HCT116 (cell line): ENCODE data around the gene BFSP2. TPM values are rescaled to one million over a fixed set of nuclear protein-coding genes. Genes with fewer than 3 reads are reported as not detected.

Source experiments
- ATAC-seq: fragments of 200-7000 bp; cut with Tn5 transposase; 2 replicates; pipeline ENCODE4 v1.9.1; 2020; ENCODE audit warnings: mild to moderate bottlenecking, moderate library complexity
- BruUV-seq: library from RNA; stranded (reverse); fragments of 400-500 nt; replicated peaks from 2 replicates; lab custom pipeline; 2021; lab: Mats Ljungman, UMichigan
- CTCF ChIA-PET: fragments of 300-600 bp; sonication (Branson Sonifier 250); formaldehyde crosslinking; loops from one replicate; lab custom pipeline; 2021; ENCODE audit warnings: antibody characterized with exemption; lab: Charles Lee
- POLR2A ChIA-PET: fragments of 300-600, 350-600 bp; sonication (Branson Sonifier 250); formaldehyde crosslinking; loops from one replicate; lab custom pipeline; 2021; ENCODE audit warnings: antibody characterized with exemption; lab: Charles Lee
- RAD21 ChIA-PET, 2 experiments: fragments of 300-600 bp; sonication (Branson Sonifier 250); formaldehyde crosslinking; loops; one replicate each; lab custom pipeline; 2023; ENCODE audit warnings: low total read pairs in 2 of 2; ENCODE audit not compliant: uncharacterized antibody in 2 of 2, unreplicated experiment in 2 of 2, low non-redundant PET in 1 of 2; lab: Charles Lee
- DNase-seq: peaks from one replicate; pipeline ENCODE4 v3.0.0-alpha.2; 2010; ENCODE audit warnings: low read depth, low spot score
- H2AFZ ChIP-seq: fragments of 200-600 bp; shearing (Covaris generic), sonication (generic); 2 replicates; pipeline ENCODE4 v1.6.1; 2017; ENCODE audit warnings: low read depth, mixed run types, mixed read lengths, antibody characterized with exemption, low read length; ENCODE audit not compliant: poor library complexity, severe bottlenecking
- H3K27ac ChIP-seq: 2 replicates; pipeline ENCODE4 v1.5.1; 2012; ENCODE audit warnings: low read depth, low read length
- H3K27me3 ChIP-seq: fragments of 200-600 bp; sonication (generic); 2 replicates; pipeline ENCODE4 v1.6.1; 2016; ENCODE audit warnings: mixed run types, low read length, mixed read lengths; ENCODE audit not compliant: insufficient read depth
- H3K36me3 ChIP-seq, 2 experiments: fragments of 200-500 bp in 1 of 2; fragments of 200-600 bp in 1 of 2; sonication (Bioruptor generic) in 1 of 2; sonication (generic) in 1 of 2; 2 replicates each; pipeline versions ENCODE4 v1.5.1 to v1.6.1; 2014 to 2016; ENCODE audit warnings: low read length in 2 of 2, inconsistent platforms in 1 of 2, mixed read lengths in 1 of 2, mixed run types in 1 of 2; ENCODE audit not compliant: insufficient read depth in 2 of 2, control insufficient read depth in 1 of 2
- H3K4me1 ChIP-seq, 2 experiments: fragments of 200-600 bp in 1 of 2; sonication (generic) in 1 of 2; 2 replicates each; pipeline versions ENCODE4 v1.5.1 to v1.6.1; 2012 to 2017; ENCODE audit warnings: low read length in 2 of 2, inconsistent platforms in 1 of 2, mild to moderate bottlenecking in 1 of 2, mixed read lengths in 1 of 2, mixed run types in 1 of 2, moderate library complexity in 1 of 2; ENCODE audit not compliant: insufficient read depth in 2 of 2, control insufficient read depth in 1 of 2
- H3K4me2 ChIP-seq: fragments of 200-600 bp; sonication (generic); 2 replicates; pipeline ENCODE4 v1.6.1; 2017; ENCODE audit warnings: mixed run types, low read length, mixed read lengths
- H3K4me3 ChIP-seq, 2 experiments: fragments of 200-600 bp in 1 of 2; sonication (generic) in 1 of 2; replicated peaks in 1 of 2; 2 replicates each; pipeline ENCODE4 v1.5.1; 2011 to 2016; ENCODE audit warnings: low read length in 2 of 2, control low read depth in 1 of 2, low read depth in 1 of 2, mild to moderate bottlenecking in 1 of 2, mixed read lengths in 1 of 2, mixed run types in 1 of 2
- H3K79me2 ChIP-seq: fragments of 200-600 bp; sonication (generic); 2 replicates; pipeline ENCODE4 v1.6.1; 2017; ENCODE audit warnings: mild to moderate bottlenecking, mixed run types, low read length, moderate library complexity, mixed read lengths; ENCODE audit not compliant: insufficient read depth
- H3K9ac ChIP-seq: fragments of 200-600 bp; sonication (generic); 2 replicates; pipeline ENCODE4 v1.6.1; 2016; ENCODE audit warnings: low read length, mixed read lengths
- H3K9me2 ChIP-seq: fragments of 200-600 bp; sonication (generic), shearing (Covaris generic); 2 replicates; pipeline ENCODE4 v1.6.1; 2017; ENCODE audit warnings: mixed run types, mild to moderate bottlenecking, moderate library complexity; ENCODE audit not compliant: insufficient read depth
- H3K9me3 ChIP-seq, 2 experiments: fragments of 200-500 bp in 1 of 2; fragments of 200-600 bp in 1 of 2; sonication (Bioruptor generic) in 1 of 2; sonication (generic) in 1 of 2; 2 replicates each; pipeline ENCODE4 v1.6.1; 2014 to 2017; ENCODE audit warnings: low read length in 2 of 2, mixed read lengths in 2 of 2, inconsistent platforms in 1 of 2, low read depth in 1 of 2, mild to moderate bottlenecking in 1 of 2, mixed run types in 1 of 2, moderate library complexity in 1 of 2; ENCODE audit not compliant: control insufficient read depth in 1 of 2, insufficient read depth in 1 of 2
- H4K20me1 ChIP-seq: fragments of 200-600 bp; sonication (generic), shearing (Covaris generic); 2 replicates; pipeline ENCODE4 v1.6.1; 2017; ENCODE audit warnings: mixed run types, mild to moderate bottlenecking, moderate library complexity; ENCODE audit not compliant: insufficient read depth
- CBX3 ChIP-seq: IDR thresholded peaks from 2 replicates; pipeline ENCODE4 v1.6.1; 2012; ENCODE audit warnings: low read depth
- CEBPB ChIP-seq: IDR thresholded peaks from 2 replicates; pipeline ENCODE4 v1.6.1; 2012; ENCODE audit warnings: low read depth
- EGR1 ChIP-seq: IDR thresholded peaks from 2 replicates; pipeline ENCODE4 v1.6.1; 2012; ENCODE audit warnings: low read depth
- ELF1 ChIP-seq: IDR thresholded peaks from 2 replicates; pipeline ENCODE4 v1.6.1; 2012; ENCODE audit warnings: low read depth, borderline replicate concordance
- EZH2 ChIP-seq: fragments of 200-600 bp; sonication (generic); IDR thresholded peaks from 2 replicates; pipeline ENCODE4 v1.6.1; 2017; ENCODE audit warnings: antibody characterized with exemption, mixed run types
- EZH2phosphoT487 ChIP-seq: fragments of 200-600 bp; IDR thresholded peaks from 2 replicates; pipeline ENCODE4 v1.6.1; 2018; ENCODE audit warnings: antibody characterized with exemption, borderline replicate concordance
- RAD21 ChIP-seq: IDR thresholded peaks from 2 replicates; pipeline ENCODE4 v1.6.1; 2012; ENCODE audit warnings: low read depth, mild to moderate bottlenecking
- SIN3A ChIP-seq: IDR thresholded peaks from 2 replicates; pipeline ENCODE4 v1.6.1; 2012; ENCODE audit warnings: low read depth
- SP1 ChIP-seq: IDR thresholded peaks from 2 replicates; pipeline ENCODE4 v1.6.1; 2012; ENCODE audit warnings: low read depth
- SRF ChIP-seq: IDR thresholded peaks from 2 replicates; pipeline ENCODE4 v1.6.1; 2012; ENCODE audit warnings: low read depth
- ZFX ChIP-seq: fragments of 450-650 bp; IDR thresholded peaks from 2 replicates; pipeline ENCODE4 v1.6.1; 2017
- intact Hi-C: fragments of 100-400 bp; cut with micrococcal nuclease; formaldehyde crosslinking; loops from 2 replicates; pipeline ENCODE4 v1.10.0; 2022
- total RNA-seq: library from RNA; stranded (reverse); gene quantifications from one replicate; pipeline ENCODE4 v1.2.1, GENCODE V29; 2021; ENCODE audit not compliant: unreplicated experiment

Gene BFSP2
- total RNA-seq, 1 experiment from 2014 or later = not detected

DNA sequence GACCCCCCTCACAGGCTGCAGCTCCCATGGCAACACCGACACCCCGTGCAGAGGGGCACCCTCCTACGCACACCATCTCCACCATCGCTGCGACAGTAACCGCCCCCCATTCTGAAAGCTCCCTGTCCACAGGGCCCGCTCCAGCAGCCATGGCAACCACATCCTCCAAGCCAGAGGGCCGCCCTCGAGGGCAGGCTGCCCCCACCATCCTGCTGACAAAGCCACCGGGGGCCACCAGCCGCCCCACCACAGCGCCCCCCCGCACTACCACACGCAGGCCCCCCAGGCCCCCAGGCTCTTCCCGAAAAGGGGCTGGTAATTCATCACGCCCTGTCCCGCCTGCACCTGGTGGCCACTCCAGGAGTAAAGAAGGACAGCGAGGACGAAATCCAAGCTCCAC is 19.9 kb upstream of the BFSP2 start (continued):
- TF ChIP-seq EZH2 = no peak
- no peak for TF ChIP-seq CEBPB
- no peak for TF ChIP-seq EZH2phosphoT487

- CTCF ChIA-PET = interaction anchor here (4.4 kb wide), 2 partner anchors 339 to 649 kb away, joined by 25 to 38 read pairs; no protein-coding TSS in a partner anchor
- no peaks in the 10 kb centered on the region for H3K9me3 ChIP-seq
- H3K27me3 ChIP-seq = peaks cover 68% of the 10 kb centered on the region
- no peak for DNase-seq
- TF ChIP-seq RAD21 (no peak), EGR1 (no peak), SP1 (no peak), ELF1 (no peak), SIN3A (no peak), ZFX (no peak), SRF (no peak), CBX3 (no peak), CEBPB (no peak)
- no peaks in the 10 kb centered on the region for H4K20me1 ChIP-seq
- H3K9ac ChIP-seq = no peak overlapping the region
- H2AFZ ChIP-seq = no peak overlapping the region
- H3K4me3 ChIP-seq = no peak overlapping the region
- RAD21 ChIA-PET = no interaction called here
- no peaks in the 10 kb centered on the region for H3K79me2 ChIP-seq
- no peaks in the 10 kb centered on the region for H3K9me2 ChIP-seq
- peaks cover 6 to 16% of the 10 kb centered on the region in 2 experiments for H3K4me1 ChIP-seq
- H3K27ac ChIP-seq = no peak overlapping the region
- no peak for ATAC-seq
- no TSS peak for BruUV-seq
- H3K4me2 ChIP-seq = no peak overlapping the region
- H3K36me3 ChIP-seq = no peaks in the 10 kb centered on the region
- POLR2A ChIA-PET = no interaction called here
- intact Hi-C loops = loop anchor here (10.0 kb wide), 3 partner anchors 576 to 1026 kb away; no protein-coding TSS in a partner anchor
Measured at GRCh38 chr3:133380481-133381225, 19.2 kb upstream of the BFSP2 start.
